OCI-LY3 (cell line): ENCODE measurements around the gene BCL7A.

Experiments
- CTCF ChIP-seq: fragments of 200-600, 300-600 bp; sonication (generic); IDR thresholded peaks from 2 replicates; pipeline ENCODE4 v1.5.1; 2014; ENCODE audit warnings: antibody characterized with exemption, low read length, low read depth
- EZH2phosphoT487 ChIP-seq: fragments of 200-600 bp; shearing (Covaris generic); IDR thresholded peaks from 2 replicates; pipeline ENCODE4 v1.6.1; 2018; ENCODE audit warnings: antibody characterized with exemption, mixed run types, low read depth

GRCh38 chr12:122030424-122031035 lies 8.8 kb downstream of the BCL7A start:
- TF ChIP-seq CTCF: no peak
- no peak for TF ChIP-seq EZH2phosphoT487
